IMR-90 (cell line): ENCODE results near the gene CCNL2. TPM values are rescaled to one million over a fixed set of nuclear protein-coding genes. Genes with fewer than 3 reads are reported as not detected.

Source experiments
- ATAC-seq: fragments of 200-7000 bp; cut with Tn5 transposase; 2 replicates; pipeline ENCODE4 v1.9.1; 2020; ENCODE audit warnings: low read depth, mild to moderate bottlenecking, moderate library complexity
- BruUV-seq: library from RNA; stranded (reverse); fragments of 400-500 nt; replicated peaks from 2 replicates; lab custom pipeline; 2021; lab: Mats Ljungman, UMichigan
- CTCF ChIA-PET: fragments of 300-600 bp; formaldehyde crosslinking; extraction: SDS; loops from one replicate; lab custom pipeline; 2021; ENCODE audit warnings: antibody characterized with exemption; lab: Yijun Ruan, JAX
- POLR2A ChIA-PET: fragments of 300-600 bp; sonication (Branson Sonifier 250); formaldehyde crosslinking; loops from one replicate; lab custom pipeline; 2022; ENCODE audit warnings: antibody characterized with exemption; ENCODE audit not compliant: unreplicated experiment; lab: Charles Lee
- DNase-seq: peaks from one replicate; pipeline ENCODE4 v3.0.0; 2013
- H2AFZ ChIP-seq: replicated peaks from 2 replicates; pipeline ENCODE3; 2013; ENCODE audit warnings: low read length, mild to moderate bottlenecking; ENCODE audit not compliant: poor library complexity
- H2AK5ac ChIP-seq: 2 replicates; pipeline ENCODE4 v1.6.1; 2013; ENCODE audit warnings: low read depth, low read length, inconsistent platforms
- H2AK9ac ChIP-seq: replicated peaks from 2 replicates; pipeline ENCODE3; 2013; ENCODE audit warnings: mild to moderate bottlenecking, low read depth, low read length, moderate library complexity; ENCODE audit not compliant: poor library complexity
- H2BK120ac ChIP-seq: 2 replicates; pipeline ENCODE4 v1.6.1; 2013; ENCODE audit warnings: low read depth, low read length, inconsistent platforms
- H2BK15ac ChIP-seq: 3 replicates; pipeline ENCODE4 v1.6.1; 2013; ENCODE audit warnings: low read depth, low read length, inconsistent platforms
- H2BK20ac ChIP-seq: 2 replicates; pipeline ENCODE4 v1.6.1; 2013; ENCODE audit warnings: low read depth, mild to moderate bottlenecking, inconsistent platforms, low read length, moderate library complexity
- H2BK5ac ChIP-seq: 2 replicates; pipeline ENCODE4 v1.6.1; 2013; ENCODE audit warnings: mild to moderate bottlenecking, low read depth, low read length, inconsistent platforms; ENCODE audit not compliant: poor library complexity, severe bottlenecking
- H3K14ac ChIP-seq: replicated peaks from 2 replicates; pipeline ENCODE4 v1.6.1; 2013; ENCODE audit warnings: low read depth, low read length, inconsistent platforms
- H3K18ac ChIP-seq: 2 replicates; pipeline ENCODE4 v1.6.1; 2013; ENCODE audit warnings: low read depth, low read length, control low read depth
- H3K23ac ChIP-seq: 2 replicates; pipeline ENCODE4 v1.6.1; 2013; ENCODE audit warnings: low read depth, low read length, inconsistent platforms
- H3K27ac ChIP-seq: 2 replicates; pipeline ENCODE4 v1.5.1; 2013; ENCODE audit warnings: mild to moderate bottlenecking, control low read depth, low read length; ENCODE audit not compliant: insufficient read depth
- H3K27me3 ChIP-seq: 2 replicates; pipeline ENCODE4 v1.6.1; 2013; ENCODE audit warnings: low read length; ENCODE audit not compliant: control insufficient read depth, insufficient read depth
- H3K36me3 ChIP-seq: 2 replicates; pipeline ENCODE4 v1.6.1; 2013; ENCODE audit warnings: low read length, mixed read lengths; ENCODE audit not compliant: control insufficient read depth, insufficient read depth
- H3K4ac ChIP-seq: 2 replicates; pipeline ENCODE4 v1.6.1; 2013; ENCODE audit warnings: low read depth, low read length, inconsistent platforms
- H3K4me1 ChIP-seq: 2 replicates; pipeline ENCODE4 v1.6.1; 2013; ENCODE audit warnings: low read length, mixed read lengths; ENCODE audit not compliant: control insufficient read depth, insufficient read depth
- H3K4me2 ChIP-seq: 2 replicates; pipeline ENCODE4 v1.6.1; 2013; ENCODE audit warnings: low read depth, mild to moderate bottlenecking, control low read depth, low read length, moderate library complexity
- H3K4me3 ChIP-seq: 2 replicates; pipeline ENCODE4 v1.5.1; 2013; ENCODE audit warnings: low read depth, mild to moderate bottlenecking, control low read depth, low read length, moderate library complexity; ENCODE audit not compliant: insufficient read depth
- H3K56ac ChIP-seq: 2 replicates; pipeline ENCODE4 v1.6.1; 2013; ENCODE audit warnings: low read length, inconsistent platforms; ENCODE audit not compliant: insufficient read depth; ENCODE audit errors: extremely low read depth
- H3K79me1 ChIP-seq, 2 experiments: 2 replicates each; pipeline ENCODE4 v1.6.1; 2013; ENCODE audit warnings: low read length in 2 of 2, inconsistent platforms in 1 of 2, low read depth in 1 of 2
- H3K9ac ChIP-seq: 2 replicates; pipeline ENCODE4 v1.6.1; 2013; ENCODE audit warnings: low read depth, low read length, control low read depth
- H3K9me1 ChIP-seq: 2 replicates; pipeline ENCODE4 v1.6.1; 2013; ENCODE audit warnings: low read length, inconsistent platforms; ENCODE audit not compliant: insufficient read depth
- H3K9me3 ChIP-seq: 2 replicates; pipeline ENCODE4 v1.6.1; 2013; ENCODE audit warnings: low read length; ENCODE audit not compliant: control insufficient read depth, insufficient read depth
- H4K20me1 ChIP-seq: 2 replicates; pipeline ENCODE4 v1.6.1; 2013; ENCODE audit warnings: low read length, inconsistent platforms; ENCODE audit not compliant: insufficient read depth
- H4K5ac ChIP-seq: 2 replicates; pipeline ENCODE4 v1.6.1; 2013; ENCODE audit warnings: mild to moderate bottlenecking, low read depth, low read length, control low read depth
- H4K8ac ChIP-seq, 2 experiments: 2 replicates each; pipeline ENCODE4 v1.6.1; 2013; ENCODE audit warnings: low read depth in 2 of 2, low read length in 2 of 2, control low read depth in 1 of 2, inconsistent platforms in 1 of 2
- H4K91ac ChIP-seq: 2 replicates; pipeline ENCODE4 v1.6.1; 2013; ENCODE audit warnings: low read depth, low read length, inconsistent platforms; ENCODE audit not compliant: insufficient read depth
- BHLHE40 ChIP-seq: fragments of 150-350 bp; IDR thresholded peaks from 2 replicates; pipeline ENCODE4 v1.6.1; 2016; ENCODE audit warnings: mild to moderate bottlenecking, low read depth, low read length
- CEBPB ChIP-seq: IDR thresholded peaks from 2 replicates; pipeline ENCODE4 v1.6.1; 2012; ENCODE audit warnings: low read depth, low read length, improper control_type of control experiment
- CHD1 ChIP-seq: IDR thresholded peaks from 2 replicates; pipeline ENCODE4 v1.6.1; 2012; ENCODE audit warnings: low read depth, low read length, improper control_type of control experiment
- FOS ChIP-seq: fragments of 150-350 bp; IDR thresholded peaks from 2 replicates; pipeline ENCODE4 v1.6.1; 2016; ENCODE audit warnings: low read depth, low read length
- MAFK ChIP-seq: IDR thresholded peaks from 2 replicates; pipeline ENCODE4 v1.6.1; 2012; ENCODE audit warnings: low read depth, low read length, improper control_type of control experiment
- MAZ ChIP-seq: IDR thresholded peaks from 2 replicates; pipeline ENCODE4 v1.6.1; 2012; ENCODE audit warnings: low read depth, mild to moderate bottlenecking, low read length, improper control_type of control experiment, moderate library complexity, borderline replicate concordance
- MXI1 ChIP-seq: IDR thresholded peaks from 2 replicates; pipeline ENCODE4 v1.6.1; 2012; ENCODE audit warnings: low read depth, mild to moderate bottlenecking, low read length, moderate library complexity, borderline replicate concordance
- NFE2L2 ChIP-seq: fragments of 150-350 bp; IDR thresholded peaks from 2 replicates; pipeline ENCODE4 v1.6.1; 2016; ENCODE audit warnings: low read depth, mild to moderate bottlenecking, low read length
- POLR2A ChIP-seq: IDR thresholded peaks from 2 replicates; pipeline ENCODE4 v1.6.1; 2012; ENCODE audit warnings: mild to moderate bottlenecking, low read depth, low read length
- RAD21 ChIP-seq: IDR thresholded peaks from 2 replicates; pipeline ENCODE4 v1.6.1; 2012; ENCODE audit warnings: low read length, improper control_type of control experiment
- RCOR1 ChIP-seq: IDR thresholded peaks from 2 replicates; pipeline ENCODE4 v1.6.1; 2012; ENCODE audit warnings: mild to moderate bottlenecking, low read length, improper control_type of control experiment; ENCODE audit not compliant: insufficient replicate concordance
- SMC3 ChIP-seq: fragments of 150-350 bp; IDR thresholded peaks from 2 replicates; pipeline ENCODE4 v1.6.1; 2016; ENCODE audit warnings: low read depth, mild to moderate bottlenecking, antibody characterized with exemption, low read length, moderate library complexity
- WGBS, 2 experiments: methylation state at CpG; one replicate each; pipeline versions ENCODE4 v1.1.5 to v1.1.7; 2013; ENCODE audit warnings: missing lambda C conversion rate in 2 of 2; ENCODE audit not compliant: insufficient read length in 1 of 2; ENCODE audit errors: extremely low coverage in 2 of 2; 5-methylcytosine and 5-hydroxymethylcytosine counted together
- dilution Hi-C: fragments of 300-500 bp; cut with HindIII; formaldehyde crosslinking; loops from one replicate; pipeline ENCODE4 v1.14.3; 2018; ENCODE audit warnings: low sequenced_read_pairs; ENCODE audit not compliant: unreplicated experiment
- in situ Hi-C: fragments of 300-500 bp; cut with MboI; formaldehyde crosslinking; loops from 3 replicates; pipeline ENCODE4 v1.14.3; 2019; ENCODE audit warnings: low sequenced_read_pairs, inconsistent platforms, mixed read lengths
- intact Hi-C: fragments of 100-400 bp; cut with micrococcal nuclease; formaldehyde crosslinking; loops from 2 replicates; pipeline ENCODE4 v1.10.0; 2022
- polyA plus RNA-seq, 3 experiments: library from polyadenylated mRNA; depleted of rRNA; stranded (reverse); fragments of >200 nt; gene quantifications; 2 replicates each; pipeline ENCODE4 v1.2.3, GENCODE V29; 2012; ENCODE audit warnings: low replicate concordance in 1 of 3
- total RNA-seq: library from RNA; depleted of rRNA; stranded (reverse); fragments of >200 nt; gene quantifications from 2 replicates; pipeline ENCODE4 v1.2.3, GENCODE V29; 2012
- TF ChIP-seq, protein P1 (sequence below): conservative IDR thresholded peaks from 2 replicates; pipeline ENCODE4 v1.5.1; 2012; ENCODE audit warnings: mild to moderate bottlenecking, low read depth, low read length, improper control_type of control experiment

The CCNL2 gene
- total and polyA plus RNA-seq, 2 of the 4 experiments (the other 2 are of a cell fraction) = 53.9 to 239 TPM

DNA sequence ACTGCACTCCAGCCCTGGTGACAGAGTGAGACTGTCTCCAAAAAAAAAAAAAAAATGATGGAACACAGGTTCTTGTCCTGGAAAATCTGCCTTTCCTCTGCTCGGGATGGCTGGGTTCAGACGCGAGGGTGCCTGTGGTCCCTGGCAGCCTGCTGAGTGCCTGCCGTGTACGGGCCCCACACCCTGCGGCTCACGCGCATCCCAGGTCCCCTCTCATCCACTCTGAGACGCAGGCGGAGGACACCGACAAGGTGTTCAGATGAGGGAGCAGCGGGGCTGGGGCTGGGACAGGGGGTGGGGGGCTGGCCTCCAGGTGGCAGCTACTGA, 26.3 kb upstream of the CCNL2 start:
- ChIA-PET CTCF (interaction anchor here (1.3 kb wide), 1 partner anchor 15 kb away, joined by 4 read pairs; no protein-coding TSS in a partner anchor), POLR2A (no interaction called here)
- no TSS peak for BruUV-seq
- H3K9me3 ChIP-seq = no peaks in the 10 kb centered on the region
- no peak overlapping the region for H3K18ac ChIP-seq
- H4K8ac ChIP-seq = no peak overlapping the region
- no peak for TF ChIP-seq RAD21
- TF ChIP-seq CEBPB = no peak
- TF ChIP-seq, protein P1, sequence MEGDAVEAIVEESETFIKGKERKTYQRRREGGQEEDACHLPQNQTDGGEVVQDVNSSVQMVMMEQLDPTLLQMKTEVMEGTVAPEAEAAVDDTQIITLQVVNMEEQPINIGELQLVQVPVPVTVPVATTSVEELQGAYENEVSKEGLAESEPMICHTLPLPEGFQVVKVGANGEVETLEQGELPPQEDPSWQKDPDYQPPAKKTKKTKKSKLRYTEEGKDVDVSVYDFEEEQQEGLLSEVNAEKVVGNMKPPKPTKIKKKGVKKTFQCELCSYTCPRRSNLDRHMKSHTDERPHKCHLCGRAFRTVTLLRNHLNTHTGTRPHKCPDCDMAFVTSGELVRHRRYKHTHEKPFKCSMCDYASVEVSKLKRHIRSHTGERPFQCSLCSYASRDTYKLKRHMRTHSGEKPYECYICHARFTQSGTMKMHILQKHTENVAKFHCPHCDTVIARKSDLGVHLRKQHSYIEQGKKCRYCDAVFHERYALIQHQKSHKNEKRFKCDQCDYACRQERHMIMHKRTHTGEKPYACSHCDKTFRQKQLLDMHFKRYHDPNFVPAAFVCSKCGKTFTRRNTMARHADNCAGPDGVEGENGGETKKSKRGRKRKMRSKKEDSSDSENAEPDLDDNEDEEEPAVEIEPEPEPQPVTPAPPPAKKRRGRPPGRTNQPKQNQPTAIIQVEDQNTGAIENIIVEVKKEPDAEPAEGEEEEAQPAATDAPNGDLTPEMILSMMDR = no peak
- no peak for TF ChIP-seq SMC3
- no peak for TF ChIP-seq MXI1
- no peak for TF ChIP-seq RCOR1
- no peak for TF ChIP-seq MAZ
- TF ChIP-seq POLR2A = no peak
- TF ChIP-seq FOS = no peak
- no peak for TF ChIP-seq MAFK
- no peak for TF ChIP-seq BHLHE40
- no peak for TF ChIP-seq CHD1
- no peak for TF ChIP-seq NFE2L2
- dilution Hi-C loops (no loop called here), intact Hi-C loops (no loop called here), in situ Hi-C loops (no loop called here)
- H4K20me1 ChIP-seq = no peaks in the 10 kb centered on the region
- ATAC-seq (no peak), DNase-seq (no peak)
- no peak overlapping the region for H3K27ac ChIP-seq
- no peak overlapping the region for H2BK15ac ChIP-seq
- no peak overlapping the region for H3K4me2 ChIP-seq
- no peaks in the 10 kb centered on the region for H3K27me3 ChIP-seq
- H3K4ac ChIP-seq = no peak overlapping the region
- no peaks in the 10 kb centered on the region for H3K9me1 ChIP-seq
- no peak overlapping the region for H3K56ac ChIP-seq
- no peak overlapping the region for H2AK9ac ChIP-seq
- H3K4me1 ChIP-seq = peaks cover 8% of the 10 kb centered on the region
- no peak overlapping the region for H2AFZ ChIP-seq
- no peak overlapping the region for H3K4me3 ChIP-seq
- H3K36me3 ChIP-seq = no peaks in the 10 kb centered on the region
- no peak overlapping the region for H4K5ac ChIP-seq
- no peak overlapping the region for H2AK5ac ChIP-seq
- H3K9ac ChIP-seq = no peak overlapping the region
- H3K14ac ChIP-seq = no peak overlapping the region
- no peak overlapping the region for H4K91ac ChIP-seq
- H2BK20ac ChIP-seq = no peak overlapping the region
- H2BK120ac ChIP-seq = no peak overlapping the region
- WGBS, 2 experiments = no CpG with 5 or more reads among the region's 12 CpGs
- H3K23ac ChIP-seq = no peak overlapping the region
- H3K79me1 ChIP-seq = no peaks in the 10 kb centered on the region
- no peak overlapping the region for H2BK5ac ChIP-seq
